Ishikawa (cell line): ENCODE results near the gene NIPAL4.

Experiments used
- CEBPB ChIP-seq: IDR thresholded peaks from 2 replicates; pipeline ENCODE4 v1.6.1; 2012
- CREB1 ChIP-seq: IDR thresholded peaks from 2 replicates; pipeline ENCODE4 v1.6.1; 2012; ENCODE audit warnings: low read depth
- EGR1 ChIP-seq: IDR thresholded peaks from 2 replicates; pipeline ENCODE4 v1.6.1; 2012
- EP300 ChIP-seq: IDR thresholded peaks from 2 replicates; pipeline ENCODE4 v1.6.1; 2012; ENCODE audit warnings: borderline replicate concordance
- FOXM1 ChIP-seq: IDR thresholded peaks from 2 replicates; pipeline ENCODE4 v1.6.1; 2012; ENCODE audit warnings: low read depth, borderline replicate concordance
- NFIC ChIP-seq: IDR thresholded peaks from 2 replicates; pipeline ENCODE4 v1.6.1; 2012
- RAD21 ChIP-seq: IDR thresholded peaks from 2 replicates; pipeline ENCODE4 v1.6.1; 2012; ENCODE audit warnings: low read depth
- TAF1 ChIP-seq: IDR thresholded peaks from 2 replicates; pipeline ENCODE4 v1.6.1; 2012; ENCODE audit warnings: low read depth, mild to moderate bottlenecking
- TCF12 ChIP-seq: IDR thresholded peaks from 2 replicates; pipeline ENCODE4 v1.6.1; 2012; ENCODE audit warnings: low read depth
- TEAD4 ChIP-seq: IDR thresholded peaks from 2 replicates; pipeline ENCODE4 v1.6.1; 2012
- YY1 ChIP-seq: IDR thresholded peaks from 2 replicates; pipeline ENCODE4 v1.6.1; 2012; ENCODE audit warnings: low read depth
- ZBTB7A ChIP-seq: IDR thresholded peaks from 2 replicates; pipeline ENCODE4 v1.6.1; 2012; ENCODE audit warnings: low read depth
- TF ChIP-seq, protein P1 (sequence below): IDR thresholded peaks from 2 replicates; pipeline ENCODE4 v1.6.1; 2012; ENCODE audit warnings: low read depth, mild to moderate bottlenecking
- TF ChIP-seq, protein P2 (sequence below): IDR thresholded peaks from 2 replicates; pipeline ENCODE4 v1.6.1; 2012
- TF ChIP-seq, protein P3 (sequence below): IDR thresholded peaks from 2 replicates; pipeline ENCODE4 v1.6.1; 2012

The NIPAL4 gene

DNA sequence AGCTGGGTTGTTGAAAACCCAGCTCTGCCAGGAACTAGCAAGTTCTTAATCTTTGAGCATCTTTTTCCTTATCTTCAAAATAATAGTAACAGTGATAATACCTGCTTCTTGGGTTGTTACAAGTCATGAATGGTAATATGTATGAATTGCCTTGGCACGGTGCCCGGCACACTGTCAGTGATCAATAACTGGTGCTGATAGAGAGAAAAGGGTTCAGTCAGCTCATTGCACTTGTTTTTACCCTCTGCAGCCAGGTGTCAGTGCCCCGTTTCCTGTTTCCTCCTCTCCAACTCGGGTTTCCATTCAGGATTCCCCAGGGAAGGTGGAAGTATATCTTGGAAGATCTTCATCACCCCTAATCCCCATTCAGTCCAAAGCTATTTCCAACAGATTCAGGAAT lies 15.8 kb upstream of the NIPAL4 start:
- no peak for TF ChIP-seq CREB1
- no peak for TF ChIP-seq EP300
- TF ChIP-seq, protein P1, sequence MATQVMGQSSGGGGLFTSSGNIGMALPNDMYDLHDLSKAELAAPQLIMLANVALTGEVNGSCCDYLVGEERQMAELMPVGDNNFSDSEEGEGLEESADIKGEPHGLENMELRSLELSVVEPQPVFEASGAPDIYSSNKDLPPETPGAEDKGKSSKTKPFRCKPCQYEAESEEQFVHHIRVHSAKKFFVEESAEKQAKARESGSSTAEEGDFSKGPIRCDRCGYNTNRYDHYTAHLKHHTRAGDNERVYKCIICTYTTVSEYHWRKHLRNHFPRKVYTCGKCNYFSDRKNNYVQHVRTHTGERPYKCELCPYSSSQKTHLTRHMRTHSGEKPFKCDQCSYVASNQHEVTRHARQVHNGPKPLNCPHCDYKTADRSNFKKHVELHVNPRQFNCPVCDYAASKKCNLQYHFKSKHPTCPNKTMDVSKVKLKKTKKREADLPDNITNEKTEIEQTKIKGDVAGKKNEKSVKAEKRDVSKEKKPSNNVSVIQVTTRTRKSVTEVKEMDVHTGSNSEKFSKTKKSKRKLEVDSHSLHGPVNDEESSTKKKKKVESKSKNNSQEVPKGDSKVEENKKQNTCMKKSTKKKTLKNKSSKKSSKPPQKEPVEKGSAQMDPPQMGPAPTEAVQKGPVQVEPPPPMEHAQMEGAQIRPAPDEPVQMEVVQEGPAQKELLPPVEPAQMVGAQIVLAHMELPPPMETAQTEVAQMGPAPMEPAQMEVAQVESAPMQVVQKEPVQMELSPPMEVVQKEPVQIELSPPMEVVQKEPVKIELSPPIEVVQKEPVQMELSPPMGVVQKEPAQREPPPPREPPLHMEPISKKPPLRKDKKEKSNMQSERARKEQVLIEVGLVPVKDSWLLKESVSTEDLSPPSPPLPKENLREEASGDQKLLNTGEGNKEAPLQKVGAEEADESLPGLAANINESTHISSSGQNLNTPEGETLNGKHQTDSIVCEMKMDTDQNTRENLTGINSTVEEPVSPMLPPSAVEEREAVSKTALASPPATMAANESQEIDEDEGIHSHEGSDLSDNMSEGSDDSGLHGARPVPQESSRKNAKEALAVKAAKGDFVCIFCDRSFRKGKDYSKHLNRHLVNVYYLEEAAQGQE, result no peak
- no peak for TF ChIP-seq TAF1
- no peak for TF ChIP-seq CEBPB
- no peak for TF ChIP-seq ZBTB7A
- no peak for TF ChIP-seq EGR1
- TF ChIP-seq, protein P2, sequence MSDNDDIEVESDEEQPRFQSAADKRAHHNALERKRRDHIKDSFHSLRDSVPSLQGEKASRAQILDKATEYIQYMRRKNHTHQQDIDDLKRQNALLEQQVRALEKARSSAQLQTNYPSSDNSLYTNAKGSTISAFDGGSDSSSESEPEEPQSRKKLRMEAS, result no peak
- no peak for TF ChIP-seq RAD21
- TF ChIP-seq FOXM1, result no peak

DNA sequence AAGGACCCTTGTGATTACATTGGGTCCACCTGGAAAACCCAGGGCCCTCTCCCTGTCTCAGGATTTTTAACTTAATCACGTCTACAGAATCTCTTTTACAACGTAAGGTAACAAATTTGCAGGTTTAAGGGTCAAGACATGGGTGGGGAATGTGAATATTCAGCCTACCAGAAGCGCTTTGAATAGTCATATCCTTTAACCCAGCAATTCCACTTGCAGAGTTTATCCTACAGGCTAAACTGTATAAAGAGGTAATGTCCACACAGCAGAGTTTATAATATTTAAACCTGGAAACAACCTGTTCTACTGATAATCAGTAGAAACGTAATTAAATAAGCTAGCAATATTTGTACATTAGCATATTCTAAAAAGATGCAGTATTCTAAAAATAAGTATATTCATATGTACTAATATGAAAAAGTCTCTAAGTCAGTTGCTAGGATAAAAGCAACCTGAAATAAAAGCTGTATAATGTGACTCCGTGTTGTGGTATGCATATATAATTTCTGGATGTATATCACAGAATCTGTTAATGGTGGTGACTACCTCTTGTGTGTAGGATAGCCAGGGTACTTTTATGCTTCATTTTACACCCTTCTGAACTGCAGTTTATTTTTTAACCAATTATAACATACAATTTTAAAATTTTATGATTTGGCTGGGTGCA lies 14.1 kb upstream of the NIPAL4 start:
- TF ChIP-seq, protein P1, result no peak
- TF ChIP-seq TCF12, result no peak
- no peak for TF ChIP-seq FOXM1
- TF ChIP-seq RAD21, result no peak

DNA sequence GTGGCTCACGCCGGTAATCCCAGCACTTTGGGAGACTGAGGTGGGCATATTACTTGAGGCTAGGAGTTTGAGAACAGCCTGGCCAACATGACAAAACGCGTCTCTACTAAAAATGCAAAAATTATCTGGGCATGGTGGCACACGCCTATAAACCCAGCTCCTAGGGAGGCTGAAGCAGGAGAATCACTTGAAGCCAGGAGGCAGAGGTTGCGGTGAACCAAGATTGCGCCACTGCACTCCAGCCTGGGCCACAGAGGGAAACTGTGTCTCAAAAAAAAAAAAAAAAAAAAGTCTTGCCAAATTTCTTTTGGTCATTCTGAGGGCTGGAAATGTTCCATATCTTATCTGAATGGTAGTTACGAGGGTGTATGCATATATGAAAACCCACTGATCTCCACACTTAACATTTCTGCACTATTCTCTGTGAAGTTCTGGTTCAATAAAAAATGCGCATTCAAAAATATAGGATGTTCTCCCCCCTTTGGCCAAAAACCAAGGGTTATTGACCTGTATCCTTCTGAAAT lies 13.5 kb upstream of the NIPAL4 start:
- TF ChIP-seq NFIC, result no peak
- no peak for TF ChIP-seq YY1
- TF ChIP-seq EGR1, result no peak
- TF ChIP-seq TAF1, result no peak
- TF ChIP-seq, protein P2, result no peak
- TF ChIP-seq CEBPB, result no peak
- TF ChIP-seq FOXM1, result no peak
- no peak for TF ChIP-seq CREB1
- TF ChIP-seq EP300, result no peak
- TF ChIP-seq ZBTB7A, result no peak
- TF ChIP-seq TEAD4, result no peak
- TF ChIP-seq TCF12, result no peak
- TF ChIP-seq RAD21, result no peak
- TF ChIP-seq, protein P1, result no peak

DNA sequence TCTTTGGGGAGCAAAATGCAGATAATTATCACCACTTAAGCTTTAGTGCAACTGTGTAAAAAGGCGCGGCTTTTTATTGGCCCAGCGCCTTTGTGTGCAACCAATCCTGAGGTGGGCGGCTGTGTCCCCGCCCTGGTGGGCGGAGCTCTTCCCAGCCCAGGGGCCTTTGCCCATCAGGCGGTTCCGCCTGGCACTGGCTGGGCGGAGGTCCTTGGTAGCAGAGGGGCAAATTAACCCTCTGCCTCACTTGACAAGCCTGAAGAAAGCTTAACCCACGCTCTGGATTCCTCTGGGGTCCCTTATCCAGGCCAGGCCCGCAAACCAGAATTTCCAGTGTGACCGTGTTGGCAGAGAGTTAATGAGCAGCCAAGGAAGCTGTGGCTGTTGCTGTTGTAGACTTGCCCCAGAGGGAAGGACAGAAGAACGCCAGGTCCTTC lies 12.8 kb upstream of the NIPAL4 start:
- TF ChIP-seq, protein P3, sequence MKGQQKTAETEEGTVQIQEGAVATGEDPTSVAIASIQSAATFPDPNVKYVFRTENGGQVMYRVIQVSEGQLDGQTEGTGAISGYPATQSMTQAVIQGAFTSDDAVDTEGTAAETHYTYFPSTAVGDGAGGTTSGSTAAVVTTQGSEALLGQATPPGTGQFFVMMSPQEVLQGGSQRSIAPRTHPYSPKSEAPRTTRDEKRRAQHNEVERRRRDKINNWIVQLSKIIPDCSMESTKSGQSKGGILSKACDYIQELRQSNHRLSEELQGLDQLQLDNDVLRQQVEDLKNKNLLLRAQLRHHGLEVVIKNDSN, result no peak
- TF ChIP-seq EGR1 (no peak), EP300 (no peak), ZBTB7A (no peak), NFIC (no peak), TCF12 (no peak), CREB1 (no peak), YY1 (no peak), RAD21 (no peak), FOXM1 (no peak), CEBPB (no peak), TAF1 (no peak)
- TF ChIP-seq, protein P1, result no peak
